Frontal cortex (tissue), 4 donors: Measurements from ENCODE around the gene MAPK14. TPM values are rescaled to one million over a fixed set of nuclear protein-coding genes. Genes with fewer than 3 reads are reported as not detected.
"Not testable (repeated sequence)": the region's sequence is repeated elsewhere in the genome, so short reads cannot be mapped to it uniquely, and the experiment has no call there.

Experiments
- DNase-seq, 2 donors: peaks; one replicate each; pipeline ENCODE4 v3.0.0; 2012; ENCODE audit warnings: low spot score in 2 of 2
- FAIRE-seq: peaks from 2 replicates; lab custom pipeline; 2012; peaks lifted over from hg19 to GRCh38; lab: Jason Lieb, UNC
- total RNA-seq: library from RNA; depleted of rRNA; stranded (reverse); fragments of >200 nt; gene quantifications from one replicate; pipeline ENCODE4 v1.2.3, GENCODE V29; 2014
- donor health status: control.
- donor health status: control.
- donor health status: control.

The MAPK14 gene
- total RNA-seq, 1 donor from 2014 or later, result 34.2 TPM

- FAIRE-seq, result no peak
- no peak for DNase-seq
Observed at GRCh38 chr6:36118550-36119107, 91.0 kb downstream of the MAPK14 start.

DNA sequence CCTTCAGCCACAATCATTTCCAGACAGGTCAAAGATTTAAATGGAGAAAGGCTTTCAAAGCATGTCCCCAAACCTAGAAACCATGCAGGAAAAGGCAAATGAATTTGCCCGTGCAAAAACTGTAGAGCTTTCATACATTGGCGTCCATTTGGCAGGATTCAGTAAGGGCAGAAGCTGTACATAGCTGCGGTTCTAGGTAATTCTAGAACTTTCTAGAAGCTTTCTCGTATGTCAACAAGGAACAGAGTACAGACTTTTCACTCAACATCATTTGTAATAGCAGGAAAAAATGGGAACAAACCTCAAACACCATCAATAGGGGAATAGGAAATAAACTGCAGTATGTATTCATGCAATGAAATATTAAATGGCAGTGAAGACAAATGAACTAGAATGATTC, 91.6 kb downstream of the MAPK14 start:
- FAIRE-seq, result no peak
- DNase-seq, result no peak

- DNase-seq (no peak), FAIRE-seq (no peak)
Observed at GRCh38 chr6:36120018-36120417, 92.4 kb downstream of the MAPK14 start.

- DNase-seq, result no peak
- FAIRE-seq, result no peak
Observed at GRCh38 chr6:36120539-36120938, 92.9 kb downstream of the MAPK14 start.

- DNase-seq (no peak), FAIRE-seq (no peak)
Observed at GRCh38 chr6:36120979-36121786, 93.6 kb downstream of the MAPK14 start.

- DNase-seq, result no peak
- no peak for FAIRE-seq
Observed at GRCh38 chr6:36121787-36122494, 94.3 kb downstream of the MAPK14 start.

- DNase-seq (no peak), FAIRE-seq (no peak)
Observed at GRCh38 chr6:36122495-36123269, 95.1 kb downstream of the MAPK14 start.

GRCh38 chr6:36123270-36124139, 95.9 kb downstream of the MAPK14 start:
- peak in 1 of 2 donors; percentile 69 for DNase-seq
- no peak for FAIRE-seq

DNA sequence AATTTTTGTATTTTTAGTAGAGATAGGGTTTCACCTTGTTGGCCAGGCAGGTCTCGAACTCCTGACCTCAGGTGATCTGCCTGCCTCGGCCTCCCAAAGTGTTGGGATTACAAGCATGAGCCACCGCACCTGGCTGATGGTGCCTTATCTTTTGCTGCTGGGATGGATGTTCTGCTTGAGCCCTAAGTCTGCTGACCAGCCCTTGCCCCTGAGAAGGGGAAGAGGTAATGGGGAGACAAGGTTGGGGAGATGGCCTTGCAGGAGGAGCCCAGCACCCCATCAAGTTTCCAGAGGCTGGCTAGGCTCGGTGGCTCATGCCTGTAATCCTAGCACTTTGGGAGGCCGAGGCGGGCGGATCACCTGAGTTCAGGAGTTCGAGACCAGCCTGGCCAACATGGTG, 96.7 kb downstream of the MAPK14 start:
- FAIRE-seq, DNase-seq: not testable (repeated sequence)

DNA sequence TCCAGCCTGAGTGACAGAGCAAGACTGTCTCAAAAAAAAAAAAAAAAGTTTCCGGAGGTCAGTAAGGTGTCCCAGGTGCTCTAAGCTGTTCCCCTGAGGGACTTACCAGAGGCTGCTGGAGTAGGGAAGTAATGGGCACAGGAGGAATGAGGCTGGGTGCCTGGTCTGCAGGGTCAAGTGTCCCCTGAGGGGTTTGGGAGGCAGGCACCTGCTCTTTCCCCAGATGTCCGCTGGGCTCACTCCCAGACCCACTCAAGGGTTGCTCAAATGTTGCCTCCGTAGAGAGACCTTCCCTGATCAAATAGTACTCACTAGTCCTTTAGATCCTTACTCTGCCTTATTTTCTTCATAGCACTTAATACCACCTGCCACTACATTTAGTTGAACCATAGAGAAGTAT, 97.3 kb downstream of the MAPK14 start:
- DNase-seq, result no peak
- no peak for FAIRE-seq

GRCh38 chr6:36125575-36125974, 98.0 kb downstream of the MAPK14 start:
- FAIRE-seq, result no peak
- DNase-seq, result no peak

DNA sequence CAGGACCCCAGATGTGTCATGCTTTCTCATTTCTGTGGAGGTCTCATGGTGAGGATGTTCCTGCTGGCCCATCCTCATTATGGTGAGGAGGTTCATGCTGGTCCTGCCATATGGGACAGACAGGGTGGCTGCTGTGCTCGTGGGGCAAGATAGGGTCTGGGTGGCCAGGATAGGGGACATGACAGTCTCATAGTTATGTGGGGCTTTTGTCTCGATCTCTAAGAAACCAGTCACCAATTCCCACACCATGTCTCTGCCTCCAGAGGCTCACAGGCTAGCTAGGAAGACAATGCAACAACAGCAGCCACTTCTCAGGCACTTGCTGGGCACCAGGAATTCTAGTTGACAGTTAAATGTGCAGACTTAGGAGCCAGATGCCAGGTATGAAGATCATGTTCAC, 98.5 kb downstream of the MAPK14 start:
- FAIRE-seq (no peak), DNase-seq (no peak)

DNA sequence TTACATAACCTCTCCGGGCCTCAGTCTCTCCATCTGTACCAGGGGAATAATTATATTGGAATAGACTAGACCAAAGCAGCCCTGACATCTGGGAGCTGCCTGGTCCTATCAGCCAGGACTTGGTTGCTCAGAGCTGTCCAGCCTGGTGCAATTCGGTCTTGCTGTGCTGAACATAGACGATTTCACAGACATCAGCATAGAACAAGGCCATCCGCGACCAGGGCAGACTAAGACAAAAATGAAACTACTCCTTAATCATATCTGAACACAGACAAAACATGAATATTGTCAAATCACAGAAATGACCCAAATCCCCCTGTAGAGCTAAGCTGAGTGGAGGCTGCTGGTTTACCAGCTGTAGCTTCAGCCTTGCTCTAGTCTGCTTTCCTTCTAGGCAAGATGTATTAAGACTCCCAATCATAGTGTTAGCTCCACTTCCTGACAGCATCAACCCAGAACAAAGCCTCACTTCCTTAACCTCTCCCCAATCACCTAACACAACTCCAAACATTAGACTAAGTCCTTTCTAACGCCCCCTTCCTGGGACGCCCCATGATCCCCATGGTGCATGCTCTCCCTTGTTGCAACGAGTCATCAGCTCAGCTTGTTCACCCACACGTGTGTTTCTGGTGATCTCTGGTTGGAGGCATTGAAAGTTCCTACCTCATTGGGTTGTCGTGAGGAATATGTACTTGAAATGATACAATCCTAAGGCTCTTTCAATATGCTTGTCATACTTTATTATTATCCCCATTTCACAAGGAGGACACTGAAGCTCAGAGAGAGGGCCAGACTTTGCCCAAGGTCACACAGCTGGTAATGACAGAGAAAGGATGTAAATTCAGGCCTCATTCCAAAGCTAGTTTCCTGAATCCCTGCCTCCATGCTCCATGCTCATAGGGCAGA, 99.2 kb downstream of the MAPK14 start:
- DNase-seq (no peak), FAIRE-seq (no peak)

DNA sequence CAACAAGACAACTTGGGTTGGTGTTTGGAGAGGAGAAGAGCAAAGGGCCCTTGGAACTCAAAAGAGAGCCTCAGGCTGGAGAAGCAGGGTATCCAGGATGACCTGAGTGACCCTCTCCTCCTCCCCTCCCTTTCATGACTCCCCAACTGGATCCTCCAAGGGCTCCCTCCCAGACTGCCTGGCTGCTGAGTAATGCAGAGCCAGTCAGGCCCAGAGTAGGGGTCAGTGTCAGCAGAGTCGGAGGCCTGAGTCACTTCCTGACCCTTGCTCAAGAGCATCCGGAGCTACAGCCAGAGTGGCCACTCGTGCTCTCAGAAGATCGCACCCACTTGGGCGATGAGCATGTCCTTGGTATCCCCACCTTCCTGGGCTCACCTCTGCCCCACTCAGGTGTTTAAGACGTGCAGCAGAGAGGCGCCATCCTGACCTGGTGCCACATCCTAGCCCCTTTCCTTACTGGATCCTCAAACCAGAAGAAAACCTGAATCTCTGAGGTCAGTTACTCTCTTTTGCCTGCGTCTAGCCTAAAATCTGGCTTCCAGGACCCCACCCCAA, 99.9 kb downstream of the MAPK14 start:
- FAIRE-seq (no peak), DNase-seq (no peak)

DNA sequence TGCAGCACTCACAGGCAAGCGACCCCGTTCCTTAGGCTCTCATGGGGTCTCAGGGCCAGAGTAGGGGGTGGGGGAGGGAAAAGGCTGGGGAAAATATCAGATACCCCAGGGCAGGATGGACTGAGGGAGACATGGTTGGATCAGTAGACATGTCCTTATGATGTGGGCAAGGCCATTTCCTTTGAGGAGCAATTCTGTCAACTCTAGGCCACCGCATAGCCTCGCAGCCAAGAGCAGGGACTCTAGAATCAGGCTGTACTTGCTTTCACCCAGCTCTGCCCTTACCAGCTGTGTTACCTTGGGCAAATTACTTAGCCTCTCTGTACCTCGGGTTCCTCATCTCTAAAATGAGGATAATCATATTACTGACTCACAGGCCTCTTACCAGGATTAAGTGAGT, 100.5 kb downstream of the MAPK14 start:
- no peak for FAIRE-seq
- no peak for DNase-seq

GRCh38 chr6:36128793-36129192, 101.2 kb downstream of the MAPK14 start:
- DNase-seq, result no peak
- FAIRE-seq, result no peak

DNA sequence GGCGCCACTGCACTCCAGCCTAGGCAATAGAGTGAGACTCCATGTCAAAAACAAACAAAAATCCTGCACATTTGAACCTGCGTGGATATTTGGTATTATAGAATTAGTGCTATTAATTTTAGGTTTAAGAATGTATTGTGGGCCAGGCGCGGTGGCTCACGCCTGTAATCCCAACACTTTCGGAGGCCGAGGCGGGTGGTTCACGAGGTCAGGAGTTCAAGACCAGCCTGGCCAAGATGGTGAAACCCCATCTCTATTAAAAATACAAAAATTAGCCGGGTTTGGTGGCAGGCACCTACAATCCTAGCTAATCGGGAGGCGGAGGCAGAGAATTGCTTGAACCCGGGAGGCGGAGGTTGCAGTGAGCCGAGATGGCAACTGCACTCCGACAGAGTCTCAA, 101.7 kb downstream of the MAPK14 start:
- not testable (repeated sequence) for FAIRE-seq, DNase-seq
